ENCODE measurements around the gene TMEM130.

- TF ChIP-seq, protein P1, sequence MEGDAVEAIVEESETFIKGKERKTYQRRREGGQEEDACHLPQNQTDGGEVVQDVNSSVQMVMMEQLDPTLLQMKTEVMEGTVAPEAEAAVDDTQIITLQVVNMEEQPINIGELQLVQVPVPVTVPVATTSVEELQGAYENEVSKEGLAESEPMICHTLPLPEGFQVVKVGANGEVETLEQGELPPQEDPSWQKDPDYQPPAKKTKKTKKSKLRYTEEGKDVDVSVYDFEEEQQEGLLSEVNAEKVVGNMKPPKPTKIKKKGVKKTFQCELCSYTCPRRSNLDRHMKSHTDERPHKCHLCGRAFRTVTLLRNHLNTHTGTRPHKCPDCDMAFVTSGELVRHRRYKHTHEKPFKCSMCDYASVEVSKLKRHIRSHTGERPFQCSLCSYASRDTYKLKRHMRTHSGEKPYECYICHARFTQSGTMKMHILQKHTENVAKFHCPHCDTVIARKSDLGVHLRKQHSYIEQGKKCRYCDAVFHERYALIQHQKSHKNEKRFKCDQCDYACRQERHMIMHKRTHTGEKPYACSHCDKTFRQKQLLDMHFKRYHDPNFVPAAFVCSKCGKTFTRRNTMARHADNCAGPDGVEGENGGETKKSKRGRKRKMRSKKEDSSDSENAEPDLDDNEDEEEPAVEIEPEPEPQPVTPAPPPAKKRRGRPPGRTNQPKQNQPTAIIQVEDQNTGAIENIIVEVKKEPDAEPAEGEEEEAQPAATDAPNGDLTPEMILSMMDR (conservative IDR thresholded peaks at IDR 0.05): no peak
- no peak for TF ChIP-seq ZFX (IDR thresholded peaks at IDR 0.05)
These were observed 6.9 kb downstream of the TMEM130 start for GRCh38 chr7:98862716-98863420.

All from C4-2B (cell line).